Activated CD4-positive, alpha-beta T cell treated with anti-CD3 and anti-CD28 coated beads for 4 hours (primary cell): ENCODE data around the gene MINDY4.

Source experiments
- DNase-seq, 2 donors: peaks; one replicate each; pipeline ENCODE4 v3.0.0-alpha.2; 2020

MINDY4 gene

DNA sequence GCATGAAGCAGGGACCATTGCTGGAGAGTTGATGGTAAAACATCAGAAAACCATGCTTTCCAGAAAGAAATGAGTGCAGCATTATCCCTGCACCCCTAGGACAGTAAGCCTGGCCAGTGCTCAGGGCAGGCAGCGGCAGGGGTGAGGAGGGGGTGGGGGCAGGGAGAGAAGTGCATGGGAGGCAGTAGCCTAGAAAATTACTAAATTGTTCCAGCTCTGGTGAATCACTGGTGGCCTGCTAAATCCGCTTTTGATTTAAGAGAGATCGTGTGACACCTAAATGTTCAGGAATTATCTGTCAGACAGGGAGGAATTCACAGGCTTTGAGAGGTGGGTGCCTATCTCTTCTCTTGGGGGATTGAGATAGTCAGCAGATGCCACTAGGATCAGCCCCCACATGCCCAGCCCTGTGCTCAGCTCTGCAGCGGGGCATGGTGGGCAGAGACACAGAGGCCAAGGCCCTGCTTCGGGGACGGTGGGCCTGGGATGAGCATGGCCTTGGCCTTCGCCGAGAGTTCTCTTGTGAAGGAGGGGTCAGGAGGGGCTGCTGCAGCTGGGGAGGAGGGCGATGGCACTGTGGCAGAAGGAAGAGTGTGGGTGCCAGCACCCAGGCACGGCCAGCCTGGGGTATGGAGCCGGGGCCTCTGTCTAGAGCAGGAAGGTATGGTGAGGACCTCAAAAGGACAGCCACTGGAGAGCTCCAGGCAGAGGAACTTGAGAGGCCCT lies 135.5 kb downstream of the MINDY4 start:
- DNase-seq = no peak

DNA sequence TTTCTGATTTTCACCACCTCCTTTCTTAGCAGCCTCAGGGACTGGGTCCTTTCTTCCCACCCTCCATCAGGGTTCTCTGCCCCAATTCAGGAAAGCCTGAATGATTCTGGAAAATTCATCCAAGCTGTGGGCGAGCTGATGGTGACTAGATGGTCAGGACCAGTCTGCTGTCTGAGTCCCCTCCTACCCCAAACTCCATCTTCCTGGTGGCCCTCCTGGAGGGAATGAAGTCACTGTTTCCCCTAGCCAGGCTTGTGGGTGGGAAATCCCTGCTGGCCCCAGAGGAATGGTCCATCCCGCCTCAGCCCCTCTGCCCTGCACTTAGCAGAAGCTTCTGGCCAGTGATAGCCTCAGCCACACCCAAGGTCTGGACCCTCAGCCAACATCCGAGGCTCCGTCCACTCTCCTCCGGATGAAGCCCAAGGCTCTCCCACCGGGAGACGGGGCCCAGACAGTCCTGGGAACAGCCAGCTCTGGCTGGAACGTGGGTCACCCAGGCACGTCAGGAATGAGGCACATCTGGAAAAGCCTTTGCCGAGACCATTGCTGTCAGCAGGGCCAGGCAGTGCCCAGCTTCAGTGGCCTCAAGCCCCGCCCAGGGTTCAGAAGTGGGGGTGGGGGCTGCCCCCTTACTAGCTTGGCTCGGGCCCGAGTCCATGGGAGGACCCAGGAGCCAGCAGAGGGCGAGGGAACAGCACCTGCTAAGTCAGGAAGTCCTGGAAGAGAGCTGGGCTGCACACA lies 136.5 kb downstream of the MINDY4 start:
- DNase-seq = no peak

- DNase-seq = no peak
These were observed 137.5 kb downstream of the MINDY4 start for GRCh38 chr7:30908681-30909080.

DNA sequence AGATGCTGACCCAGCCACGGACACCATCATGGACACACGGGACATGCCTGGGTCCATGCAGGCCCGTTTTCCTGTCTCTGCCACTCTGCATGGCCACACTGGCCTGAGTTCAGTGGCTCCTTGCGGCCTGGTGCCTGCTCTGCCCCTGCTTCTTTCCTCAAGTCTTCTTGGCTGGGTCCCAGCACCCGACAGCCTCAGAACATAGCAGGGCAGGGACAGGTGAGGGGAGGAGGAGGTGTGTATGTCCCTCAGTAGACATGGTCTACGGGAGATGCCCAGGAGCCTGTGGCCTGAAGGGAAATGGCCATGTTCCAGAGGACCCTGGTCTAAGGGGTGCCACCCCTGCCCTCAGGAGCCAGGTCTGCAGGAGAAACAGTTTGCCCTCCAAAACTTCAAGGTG lies 138.2 kb downstream of the MINDY4 start:
- DNase-seq = no peak

- DNase-seq = no peak
These were observed 139.3 kb downstream of the MINDY4 start for GRCh38 chr7:30910411-30911073.

GRCh38 chr7:30911133-30911532 lies 139.9 kb downstream of the MINDY4 start:
- DNase-seq = no peak

DNA sequence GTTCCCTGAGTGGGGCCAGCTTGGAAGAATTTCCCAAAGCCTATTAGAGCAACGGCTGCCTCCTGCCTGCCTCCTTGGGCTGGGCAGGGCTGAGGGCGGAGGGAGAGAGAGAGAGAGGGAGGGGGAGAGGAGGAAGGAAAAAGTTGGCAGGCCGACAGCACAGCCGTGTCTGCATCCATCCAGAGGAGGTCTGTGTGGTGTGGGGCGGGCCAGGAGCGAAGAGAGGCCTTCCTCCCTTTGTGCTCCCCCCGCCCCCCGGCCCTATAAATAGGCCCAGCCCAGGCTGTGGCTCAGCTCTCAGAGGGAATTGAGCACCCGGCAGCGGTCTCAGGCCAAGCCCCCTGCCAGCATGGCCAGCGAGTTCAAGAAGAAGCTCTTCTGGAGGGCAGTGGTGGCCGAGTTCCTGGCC lies 140.3 kb downstream of the MINDY4 start, which contains the start of gene AQP1:
Gene AQP1 (plus strand): TSS at position 293 of the 409 bp plus-strand sequence. CDS start 57 bp downstream, at position 350.
- no peak for DNase-seq

DNA sequence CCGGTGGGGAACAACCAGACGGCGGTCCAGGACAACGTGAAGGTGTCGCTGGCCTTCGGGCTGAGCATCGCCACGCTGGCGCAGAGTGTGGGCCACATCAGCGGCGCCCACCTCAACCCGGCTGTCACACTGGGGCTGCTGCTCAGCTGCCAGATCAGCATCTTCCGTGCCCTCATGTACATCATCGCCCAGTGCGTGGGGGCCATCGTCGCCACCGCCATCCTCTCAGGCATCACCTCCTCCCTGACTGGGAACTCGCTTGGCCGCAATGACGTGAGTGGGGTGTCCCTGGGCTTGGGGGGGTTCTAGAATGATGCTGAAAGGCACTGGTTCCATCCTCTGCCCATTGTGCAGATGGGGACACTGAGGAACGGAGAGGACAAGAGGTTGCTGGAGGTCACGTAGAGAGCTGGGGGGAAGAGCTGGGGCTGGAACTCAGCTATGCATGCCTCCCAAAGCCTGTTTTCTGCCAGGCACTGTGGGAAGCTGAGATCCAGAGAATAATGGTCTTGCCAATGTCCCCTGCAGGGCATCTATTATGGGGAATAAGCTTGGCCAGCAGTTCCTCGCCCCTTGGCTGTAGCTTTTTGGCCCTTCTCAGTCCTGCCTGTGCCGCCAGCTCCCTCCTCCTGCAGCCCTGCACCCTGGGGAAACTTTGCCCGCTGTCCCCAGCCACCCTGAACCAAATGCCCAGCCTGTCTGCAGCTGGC lies 141.0 kb downstream of the MINDY4 start:
- no peak for DNase-seq

- no peak for DNase-seq
These were observed 141.4 kb downstream of the MINDY4 start for GRCh38 chr7:30912731-30912985.

DNA sequence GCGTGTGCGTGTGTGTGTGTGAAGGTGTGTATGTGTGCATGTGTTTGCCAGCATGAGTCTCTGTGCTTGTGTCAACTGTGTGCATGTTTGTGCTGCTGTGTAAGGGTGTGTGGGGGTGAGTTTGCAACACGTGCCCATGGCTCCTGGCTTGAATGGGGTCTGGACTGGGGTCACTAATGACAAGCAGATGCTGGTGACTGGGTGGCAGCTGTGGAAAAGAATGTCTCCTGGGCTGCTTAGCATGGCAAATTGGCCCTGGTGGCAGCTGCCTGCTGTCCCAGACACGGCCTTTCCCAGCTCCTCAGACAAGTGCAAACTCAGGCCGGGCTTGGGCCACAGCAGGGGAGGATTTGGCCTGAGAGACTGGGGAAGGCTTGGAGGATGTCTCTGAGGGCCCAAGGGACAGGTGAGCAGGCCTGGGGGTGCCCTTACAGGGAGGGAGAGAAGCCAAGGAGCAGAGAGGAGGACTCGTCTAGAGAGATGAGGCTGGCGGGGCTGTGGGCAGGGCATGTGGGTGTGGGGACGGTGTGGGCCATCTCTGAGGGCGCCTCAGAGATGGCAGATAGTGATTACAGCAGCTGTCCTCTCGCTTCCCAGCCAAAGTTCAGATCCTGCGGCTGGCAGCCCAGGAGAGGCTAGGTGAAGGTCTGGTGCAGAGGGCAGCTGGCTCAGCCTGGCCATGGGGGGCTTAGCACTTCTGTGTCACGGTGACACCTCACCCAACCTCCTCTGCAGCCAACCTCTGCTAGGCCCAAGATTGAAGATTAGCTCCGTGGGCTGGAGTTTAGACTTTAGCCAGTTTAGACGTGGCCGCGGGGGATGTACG lies 142.0 kb downstream of the MINDY4 start:
- no peak for DNase-seq

DNA sequence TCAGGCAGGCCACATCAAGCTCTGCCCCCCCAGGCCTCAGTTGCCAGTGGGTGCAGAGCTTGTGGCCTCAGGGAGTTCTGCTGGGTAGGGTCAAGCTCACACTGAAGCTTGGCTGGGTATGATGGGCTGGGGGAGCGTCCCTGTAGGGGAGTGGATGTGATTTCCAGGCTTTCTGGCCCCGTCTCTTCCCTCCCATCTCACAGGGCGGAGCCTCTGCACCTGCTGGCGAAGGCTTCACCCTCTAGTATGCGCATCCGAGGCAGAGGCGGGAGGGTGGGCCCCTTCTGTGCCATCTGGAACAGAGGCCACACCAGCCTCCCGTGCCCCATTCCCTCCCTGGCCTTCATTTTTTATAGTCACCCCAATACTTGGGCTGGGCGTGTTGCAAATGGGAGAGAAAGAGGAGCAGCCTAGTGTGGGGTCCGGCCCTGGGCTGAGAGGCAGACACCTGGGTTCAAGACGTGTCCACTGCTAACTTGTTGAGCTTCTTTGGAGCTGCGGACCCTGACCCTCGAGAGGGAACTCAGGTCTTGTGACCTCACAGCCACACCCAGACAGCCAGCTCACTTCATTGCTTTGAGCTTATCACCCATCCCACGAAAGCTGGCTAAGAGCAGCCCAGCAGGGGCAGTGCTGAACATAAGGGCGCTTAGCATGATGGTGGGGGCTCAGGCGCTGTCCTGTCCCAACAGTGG lies 142.8 kb downstream of the MINDY4 start:
- no peak for DNase-seq

GRCh38 chr7:30914596-30914995 lies 143.4 kb downstream of the MINDY4 start:
- DNase-seq = no peak

DNA sequence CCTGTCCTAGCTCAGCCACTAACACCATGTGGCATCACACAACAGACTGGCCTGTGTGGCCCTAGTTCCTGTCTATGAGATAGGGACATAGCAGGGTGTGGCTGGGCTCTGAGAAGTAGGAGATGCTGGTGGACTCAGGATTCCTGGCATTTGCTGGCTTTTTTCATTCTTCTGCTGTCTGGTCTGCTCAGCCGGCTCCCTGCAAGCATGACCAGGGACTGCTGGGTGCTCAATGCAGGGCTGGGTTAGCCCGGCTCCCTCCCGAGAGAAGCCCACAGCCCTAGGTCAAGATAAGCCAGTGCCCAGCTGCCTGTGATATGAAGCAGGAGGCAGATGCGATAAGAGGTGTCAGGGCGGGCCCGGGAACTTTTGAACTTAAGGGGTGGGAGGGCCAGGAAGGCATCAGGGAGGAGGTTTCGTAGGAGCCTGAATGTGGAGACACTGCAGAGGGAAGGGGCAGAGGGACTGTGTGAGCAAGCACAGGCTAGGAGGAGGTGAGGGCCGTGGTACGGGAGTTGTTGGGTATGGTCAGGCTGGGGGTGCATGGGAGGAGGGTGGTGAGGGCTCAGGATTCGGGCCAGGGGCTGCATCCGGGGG lies 143.9 kb downstream of the MINDY4 start:
- DNase-seq = no peak

DNA sequence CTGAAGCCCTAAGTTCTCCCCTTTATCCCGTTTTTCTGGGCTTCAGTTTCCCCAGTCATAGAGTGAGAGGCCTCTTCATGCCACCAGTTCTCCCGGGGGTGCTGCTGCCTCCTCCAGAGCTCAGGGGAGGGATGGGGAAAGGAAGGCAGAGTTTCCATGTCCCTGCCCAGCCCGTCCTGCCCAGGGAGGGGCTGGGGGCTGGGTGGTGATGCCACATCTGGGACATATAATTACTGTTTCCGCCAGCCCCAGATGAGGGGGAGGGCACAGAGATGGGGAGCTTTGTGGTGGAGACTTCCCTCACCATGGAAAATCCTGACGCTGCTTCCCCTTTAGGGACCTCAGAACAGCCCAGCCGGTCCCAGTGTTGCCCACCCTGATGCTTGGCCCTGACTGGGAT lies 144.5 kb downstream of the MINDY4 start:
- DNase-seq = no peak

DNA sequence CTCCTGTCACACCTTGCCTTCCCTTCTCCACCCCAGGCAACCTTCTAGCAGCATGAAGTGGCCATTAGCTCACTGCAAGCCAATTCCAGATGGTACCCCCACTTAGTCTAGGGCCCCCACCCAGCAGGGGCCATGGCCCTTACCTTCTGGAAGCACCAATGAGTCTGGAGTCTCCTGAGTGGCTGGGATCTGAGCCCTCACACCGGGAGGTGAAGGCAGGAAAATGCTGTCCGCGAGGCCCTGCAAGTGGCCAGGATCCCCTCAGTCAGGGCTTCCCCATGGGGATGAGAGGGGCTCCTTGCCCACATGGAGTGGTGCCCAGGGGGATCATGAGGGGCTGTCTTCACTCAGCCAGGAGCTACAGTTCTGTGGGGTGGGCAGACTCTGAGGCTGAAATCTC lies 145.0 kb downstream of the MINDY4 start:
- no peak for DNase-seq

GRCh38 chr7:30916767-30917166 lies 145.6 kb downstream of the MINDY4 start:
- no peak for DNase-seq

GRCh38 chr7:30917216-30917893 lies 146.1 kb downstream of the MINDY4 start:
- no peak for DNase-seq

DNA sequence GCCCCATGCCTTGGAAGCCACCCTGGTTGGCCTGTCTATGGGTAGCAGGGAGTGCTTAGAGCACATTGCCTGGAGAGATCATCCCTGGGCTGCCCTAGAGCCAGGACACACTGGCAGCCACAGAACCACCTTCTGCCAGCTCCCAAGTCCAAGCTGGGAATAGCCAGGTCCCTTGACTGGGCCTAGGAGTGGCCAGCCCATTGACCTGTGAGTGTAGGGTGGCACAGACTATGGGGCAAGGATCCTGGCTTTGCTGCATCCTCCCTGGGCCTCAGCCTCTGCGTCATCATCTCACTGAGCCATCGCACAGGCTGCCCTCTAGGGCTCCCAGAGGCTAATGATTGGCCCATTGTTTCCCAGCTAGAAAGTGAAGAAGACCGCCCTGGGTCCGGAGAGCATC lies 147.5 kb downstream of the MINDY4 start:
- DNase-seq = no peak

DNA sequence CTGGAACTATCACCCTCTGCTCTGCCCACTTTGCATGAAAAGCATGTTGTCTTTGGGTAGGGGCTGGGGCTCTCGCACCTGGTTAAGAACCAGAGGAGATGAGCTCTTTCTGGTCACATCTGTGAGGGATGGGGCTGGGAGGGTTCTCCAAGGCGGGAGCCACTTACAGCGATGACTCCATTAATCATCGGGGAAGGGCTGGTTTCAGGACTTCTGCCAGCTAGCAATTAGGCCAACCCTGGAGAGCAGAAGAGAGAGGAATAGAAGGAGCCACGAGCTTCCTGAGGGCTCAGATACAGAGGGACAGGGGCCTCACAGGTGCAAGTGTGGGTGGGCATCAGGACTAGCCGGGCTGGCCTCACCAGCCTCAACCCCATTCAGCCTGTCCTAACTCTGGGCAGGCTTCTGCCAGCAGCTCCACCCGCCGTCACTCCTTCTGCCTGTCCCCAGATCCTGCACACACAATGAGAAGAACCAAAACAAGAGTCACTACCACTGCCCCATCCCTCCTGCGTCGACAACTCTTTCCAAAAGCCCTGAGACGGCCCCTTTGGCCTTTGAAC lies 148.9 kb downstream of the MINDY4 start:
- DNase-seq = no peak
